GM20000 (cell line): ENCODE measurements around the gene MAGI2.

Experiments
- DNase-seq: peaks from one replicate; pipeline ENCODE4 v3.0.0; 2012; ENCODE audit warnings: low spot score
- TF ChIP-seq, protein P1 (sequence below): IDR thresholded peaks from 2 replicates; pipeline ENCODE4 v1.5.1; 2012; ENCODE audit warnings: mild to moderate bottlenecking, control low read depth; ENCODE audit errors: extremely low read depth, missing control alignments

MAGI2 gene

DNA sequence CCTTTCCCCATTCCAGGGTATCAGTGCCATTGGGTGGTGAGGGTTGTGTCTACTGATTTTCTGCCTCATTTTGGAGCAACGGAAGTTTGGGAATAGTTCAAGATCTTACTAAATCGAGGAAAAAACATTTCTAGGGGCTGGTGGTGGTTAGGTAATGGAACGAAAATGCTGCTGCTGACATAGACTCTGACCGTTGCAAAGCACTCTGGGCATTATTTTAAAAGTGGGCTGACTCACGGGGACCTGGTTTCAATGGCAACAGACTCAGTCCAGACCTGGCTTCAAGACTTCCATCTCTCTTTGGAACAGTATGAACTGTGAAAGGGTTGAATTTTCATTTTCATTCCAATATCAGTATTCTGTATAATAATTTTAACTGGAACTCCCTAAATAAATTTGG, 1370.9 kb downstream of the MAGI2 start:
- no peak for DNase-seq
- TF ChIP-seq, protein P1, sequence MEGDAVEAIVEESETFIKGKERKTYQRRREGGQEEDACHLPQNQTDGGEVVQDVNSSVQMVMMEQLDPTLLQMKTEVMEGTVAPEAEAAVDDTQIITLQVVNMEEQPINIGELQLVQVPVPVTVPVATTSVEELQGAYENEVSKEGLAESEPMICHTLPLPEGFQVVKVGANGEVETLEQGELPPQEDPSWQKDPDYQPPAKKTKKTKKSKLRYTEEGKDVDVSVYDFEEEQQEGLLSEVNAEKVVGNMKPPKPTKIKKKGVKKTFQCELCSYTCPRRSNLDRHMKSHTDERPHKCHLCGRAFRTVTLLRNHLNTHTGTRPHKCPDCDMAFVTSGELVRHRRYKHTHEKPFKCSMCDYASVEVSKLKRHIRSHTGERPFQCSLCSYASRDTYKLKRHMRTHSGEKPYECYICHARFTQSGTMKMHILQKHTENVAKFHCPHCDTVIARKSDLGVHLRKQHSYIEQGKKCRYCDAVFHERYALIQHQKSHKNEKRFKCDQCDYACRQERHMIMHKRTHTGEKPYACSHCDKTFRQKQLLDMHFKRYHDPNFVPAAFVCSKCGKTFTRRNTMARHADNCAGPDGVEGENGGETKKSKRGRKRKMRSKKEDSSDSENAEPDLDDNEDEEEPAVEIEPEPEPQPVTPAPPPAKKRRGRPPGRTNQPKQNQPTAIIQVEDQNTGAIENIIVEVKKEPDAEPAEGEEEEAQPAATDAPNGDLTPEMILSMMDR: no peak

DNA sequence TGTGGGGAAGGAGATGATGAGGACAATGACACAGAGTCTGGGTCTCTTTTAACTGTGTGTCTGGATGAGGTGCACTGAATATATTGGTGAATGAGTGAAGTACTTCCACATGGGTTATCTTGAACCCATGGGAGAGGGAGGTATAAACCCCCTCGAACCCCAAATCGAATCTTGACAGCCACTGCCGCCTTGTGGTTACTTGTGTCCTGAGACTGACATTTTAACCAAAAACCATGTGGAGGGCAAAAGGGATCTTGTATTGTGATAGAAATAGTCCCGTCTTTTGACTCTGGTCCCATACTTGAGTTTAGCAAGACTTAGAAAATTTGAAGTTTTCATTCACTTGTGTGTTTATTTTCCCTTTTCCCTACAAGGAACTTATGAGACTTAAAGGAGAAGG, 1371.6 kb downstream of the MAGI2 start:
- DNase-seq: no peak
- TF ChIP-seq, protein P1: no peak

DNA sequence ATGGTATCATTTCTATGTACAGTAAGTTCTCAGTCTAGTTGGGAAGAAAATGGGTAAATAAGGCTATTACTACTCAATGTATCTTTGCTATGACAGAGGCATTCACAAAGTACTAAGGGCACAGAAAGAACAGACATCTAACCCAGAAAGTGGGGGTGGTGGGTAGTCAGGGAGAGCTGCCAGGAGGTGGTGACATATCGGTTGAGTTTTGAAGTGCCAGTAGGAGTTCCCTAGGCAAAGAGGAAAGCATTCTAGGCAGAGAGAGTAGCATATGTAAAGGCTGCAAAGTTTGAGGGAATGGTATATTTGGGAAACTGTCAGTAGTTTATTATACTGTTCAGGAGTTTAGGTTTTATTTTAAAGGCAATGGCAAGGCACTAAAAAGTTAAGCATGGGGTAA, 1372.1 kb downstream of the MAGI2 start:
- TF ChIP-seq, protein P1: no peak
- no peak for DNase-seq

DNA sequence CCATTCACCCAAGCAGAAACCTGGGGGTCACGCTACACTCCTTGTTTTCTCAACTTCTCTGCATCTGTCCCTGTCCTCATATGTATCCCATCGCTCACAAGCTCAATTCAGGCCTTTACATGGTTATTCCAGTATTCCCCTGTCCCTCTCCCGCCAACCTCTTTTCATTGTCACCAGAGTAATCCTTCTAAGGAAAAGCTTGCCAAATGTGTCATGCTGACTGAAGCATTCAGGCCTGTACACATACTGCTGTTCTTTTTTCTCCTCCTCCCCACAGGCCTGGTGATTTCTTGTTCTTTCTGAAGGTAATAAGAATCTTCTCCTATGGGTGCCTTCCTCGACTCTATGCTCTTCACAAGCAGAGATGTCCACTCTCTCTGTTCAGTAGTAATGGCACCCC, 1372.7 kb downstream of the MAGI2 start:
- DNase-seq: no peak
- TF ChIP-seq, protein P1: no peak

DNA sequence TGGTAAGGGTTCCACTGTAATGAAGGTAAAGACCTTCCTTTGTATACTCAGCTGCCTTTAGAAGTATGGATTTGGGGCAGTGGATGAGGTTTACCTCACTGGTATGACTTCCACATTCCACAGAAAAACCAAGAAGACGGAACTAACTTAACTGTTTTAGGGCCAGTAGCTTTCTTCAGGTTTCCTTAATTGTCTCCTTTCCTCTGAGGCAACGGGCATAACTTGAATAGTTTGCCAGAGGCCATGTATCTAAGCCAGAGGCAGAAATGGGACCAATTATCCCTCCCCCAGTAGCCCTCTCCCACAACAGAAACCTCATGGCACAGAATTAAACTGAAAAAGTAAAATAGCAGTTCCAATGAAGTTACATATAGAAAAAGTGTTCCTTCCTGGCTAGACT, 1373.2 kb downstream of the MAGI2 start:
- TF ChIP-seq, protein P1: no peak
- DNase-seq: no peak

DNA sequence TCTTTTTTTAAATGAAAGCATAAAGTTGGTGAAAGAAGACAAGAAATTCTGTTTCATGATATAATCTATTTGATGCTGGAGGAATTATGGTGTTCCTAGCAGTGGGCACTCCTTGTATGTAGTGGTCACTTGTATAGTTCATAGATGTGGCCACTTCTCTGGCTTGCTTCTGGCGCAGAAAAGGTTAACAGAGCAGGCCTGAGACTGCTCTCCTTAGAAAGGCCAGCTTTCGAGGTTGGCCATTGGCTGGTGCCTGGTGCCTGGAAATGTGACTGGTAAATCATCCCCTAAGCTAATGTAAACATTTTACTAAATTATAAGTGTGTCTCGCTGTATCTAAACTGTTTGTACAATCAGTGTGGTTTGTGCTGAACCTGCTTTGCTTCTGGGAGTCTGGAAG, 1378.8 kb downstream of the MAGI2 start:
- DNase-seq: no peak
- TF ChIP-seq, protein P1: no peak

DNA sequence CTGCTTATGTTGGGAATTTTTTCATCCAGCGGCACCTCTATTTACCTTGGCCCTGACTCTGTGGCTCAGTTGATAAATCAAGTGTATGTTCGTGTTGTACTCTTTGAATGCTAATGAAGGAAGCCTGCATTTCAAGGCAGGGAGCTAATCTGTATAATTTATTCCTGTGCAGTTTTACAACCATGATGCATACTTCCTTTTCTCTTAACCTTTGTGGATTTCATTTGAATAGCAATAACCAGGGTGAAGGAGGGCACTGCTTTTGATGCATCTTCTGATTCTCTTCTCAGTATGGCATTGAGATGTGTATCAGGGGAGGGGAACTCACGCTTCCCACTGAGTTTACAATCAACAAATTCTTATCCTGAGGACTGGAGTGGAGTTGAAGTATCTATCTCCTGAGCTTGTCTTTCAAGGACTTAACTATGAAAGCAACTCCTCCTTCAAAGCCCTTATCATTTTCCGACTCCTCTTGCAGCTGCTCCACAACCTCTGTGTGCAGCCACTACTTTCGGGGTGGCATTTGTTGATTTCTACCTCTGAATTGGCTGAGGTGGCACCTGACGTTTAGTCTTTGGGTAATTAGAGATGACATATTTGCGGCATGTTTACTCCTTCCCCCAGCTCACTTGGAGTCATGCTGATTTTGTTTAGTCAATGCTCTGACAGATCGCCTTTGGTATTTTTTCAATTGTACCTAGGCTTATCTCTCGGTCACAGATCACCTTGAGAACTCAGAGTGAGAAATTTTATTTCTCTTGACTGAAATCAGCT, 1379.7 kb downstream of the MAGI2 start:
- TF ChIP-seq, protein P1: no peak
- no peak for DNase-seq
